ENCODE results near the gene FAM3C. TPM values are rescaled to one million over a fixed set of nuclear protein-coding genes. Genes with fewer than 3 reads are reported as not detected.

Gene FAM3C
- total RNA-seq, 1 experiment from 2014 or later = 30.3 TPM

DNA sequence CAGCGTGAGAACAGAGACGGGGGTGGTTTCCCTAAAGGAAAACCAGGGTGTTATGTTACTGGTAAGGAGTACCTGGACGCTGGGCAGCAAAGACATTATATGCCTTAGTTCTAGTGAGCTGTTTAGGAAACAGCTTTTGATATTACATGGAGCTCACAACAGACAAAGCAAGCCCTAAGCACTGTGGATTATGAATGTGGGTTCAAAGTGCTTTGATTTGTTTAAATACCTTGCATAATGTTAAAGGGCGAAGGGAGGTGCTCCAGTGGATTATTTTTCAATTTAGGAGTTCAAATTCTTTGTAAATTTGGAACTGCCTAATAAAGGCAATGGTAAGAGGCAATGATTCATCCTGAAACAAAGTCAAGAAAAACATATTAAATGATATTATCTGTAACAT is 53.5 kb downstream of the FAM3C start:
- DNase-seq = no peak
- Histone ChIP-seq H3K36me3 (replicated peaks; ENCODE audit: control insufficient read depth, insufficient read depth, low read length) (peaks cover 1% of the 10 kb centered on the region), H3K27me3 (ENCODE audit: control insufficient read depth, insufficient read depth, low read length) (no peaks in the 10 kb centered on the region), H3K4me3 (ENCODE audit: insufficient read depth, low read depth, low read length) (no peak overlapping the region)

DNA sequence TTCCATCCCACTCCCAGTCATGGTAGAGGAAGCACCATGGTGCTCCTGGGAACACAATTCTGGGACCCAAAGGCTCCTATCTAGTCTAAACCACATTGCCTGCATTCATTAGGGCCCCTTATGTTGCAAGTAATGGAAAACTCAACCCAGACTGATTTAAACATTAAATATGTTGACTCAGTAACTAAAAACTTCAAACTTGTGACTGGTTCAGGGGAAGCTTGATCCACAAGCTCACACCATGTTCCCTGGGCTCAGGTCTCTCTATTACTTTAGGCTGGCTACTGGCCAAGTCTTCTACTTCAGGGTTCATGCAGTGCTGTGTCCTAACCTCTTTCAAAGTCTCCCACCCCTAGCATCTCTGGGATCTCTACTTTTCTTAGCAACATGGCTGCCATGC is 54.2 kb downstream of the FAM3C start:
- Histone ChIP-seq H3K36me3 (replicated peaks; ENCODE audit: control insufficient read depth, insufficient read depth, low read length) (no peaks in the 10 kb centered on the region; the same call in 1 of the 2 replicates), H3K27me3 (ENCODE audit: control insufficient read depth, insufficient read depth, low read length) (no peaks in the 10 kb centered on the region), H3K4me3 (ENCODE audit: insufficient read depth, low read depth, low read length) (no peak overlapping the region)
- no peak for DNase-seq

DNA sequence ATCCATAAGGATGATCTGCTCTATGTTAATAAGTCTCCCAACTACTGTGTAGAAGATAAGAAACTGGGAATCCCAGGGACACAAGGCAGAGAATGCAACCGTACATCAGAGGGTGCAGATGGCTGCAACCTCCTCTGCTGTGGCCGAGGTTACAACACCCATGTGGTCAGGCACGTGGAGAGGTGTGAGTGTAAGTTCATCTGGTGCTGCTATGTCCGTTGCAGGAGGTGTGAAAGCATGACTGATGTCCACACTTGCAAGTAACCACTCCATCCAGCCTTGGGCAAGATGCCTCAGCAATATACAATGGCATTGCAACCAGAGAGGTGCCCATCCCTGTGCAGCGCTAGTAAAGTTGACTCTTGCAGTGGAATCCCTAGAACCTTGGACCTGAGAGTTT is 57.0 kb downstream of the FAM3C start:
- no peak for DNase-seq
- no peaks in the 10 kb centered on the region for H3K36me3 ChIP-seq (replicated peaks; ENCODE audit: control insufficient read depth, insufficient read depth, low read length)
- H3K4me3 ChIP-seq (ENCODE audit: insufficient read depth, low read depth, low read length) = no peak overlapping the region
- H3K27me3 ChIP-seq (ENCODE audit: control insufficient read depth, insufficient read depth, low read length) = no peaks in the 10 kb centered on the region

DNA sequence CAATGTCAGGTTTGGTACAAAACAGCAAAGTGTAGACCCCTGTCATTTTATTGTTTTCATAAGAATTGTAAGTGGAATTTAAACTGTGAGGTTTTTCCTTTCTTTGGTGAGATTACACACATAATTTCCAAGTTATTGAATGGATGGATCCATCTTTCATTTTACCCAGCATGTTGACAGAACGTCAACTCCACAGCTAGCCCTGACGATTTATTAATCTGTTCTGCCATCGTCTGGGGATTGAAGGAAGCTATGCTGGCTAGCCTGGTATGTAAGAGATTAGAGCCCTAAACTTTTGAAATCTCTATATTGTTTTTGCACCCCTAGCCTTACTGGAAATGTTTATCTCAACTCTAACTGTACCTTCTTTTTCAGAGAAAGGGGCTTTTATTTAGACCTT is 58.7 kb downstream of the FAM3C start:
- no peak overlapping the region for H3K4me3 ChIP-seq (ENCODE audit: insufficient read depth, low read depth, low read length)
- no peaks in the 10 kb centered on the region for H3K36me3 ChIP-seq (replicated peaks; ENCODE audit: control insufficient read depth, insufficient read depth, low read length)
- no peak for DNase-seq
- no peaks in the 10 kb centered on the region for H3K27me3 ChIP-seq (ENCODE audit: control insufficient read depth, insufficient read depth, low read length)

DNA sequence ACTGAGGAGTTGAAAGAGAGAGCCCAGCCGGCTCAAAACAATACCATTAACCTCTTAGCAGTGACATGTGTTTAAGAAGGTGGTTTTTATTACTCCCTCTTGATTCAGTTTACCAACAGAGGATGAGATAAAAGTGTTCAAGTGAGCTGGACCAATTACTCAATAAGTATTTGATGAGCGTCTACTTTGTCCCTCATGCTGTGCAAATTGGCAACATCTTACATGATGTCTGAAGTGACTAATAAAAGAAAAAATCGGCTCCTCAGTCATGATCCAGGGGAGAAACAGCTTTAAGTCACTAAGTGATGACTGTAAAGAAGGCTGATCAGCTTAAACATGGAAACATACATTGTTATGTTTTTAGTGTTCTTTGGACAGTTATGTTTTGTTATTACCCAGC is 59.5 kb downstream of the FAM3C start:
- Histone ChIP-seq H3K27me3 (ENCODE audit: control insufficient read depth, insufficient read depth, low read length) (peaks cover 2% of the 10 kb centered on the region), H3K4me3 (ENCODE audit: insufficient read depth, low read depth, low read length) (no peak overlapping the region), H3K36me3 (replicated peaks; ENCODE audit: control insufficient read depth, insufficient read depth, low read length) (no peaks in the 10 kb centered on the region)
- no peak for DNase-seq

DNA sequence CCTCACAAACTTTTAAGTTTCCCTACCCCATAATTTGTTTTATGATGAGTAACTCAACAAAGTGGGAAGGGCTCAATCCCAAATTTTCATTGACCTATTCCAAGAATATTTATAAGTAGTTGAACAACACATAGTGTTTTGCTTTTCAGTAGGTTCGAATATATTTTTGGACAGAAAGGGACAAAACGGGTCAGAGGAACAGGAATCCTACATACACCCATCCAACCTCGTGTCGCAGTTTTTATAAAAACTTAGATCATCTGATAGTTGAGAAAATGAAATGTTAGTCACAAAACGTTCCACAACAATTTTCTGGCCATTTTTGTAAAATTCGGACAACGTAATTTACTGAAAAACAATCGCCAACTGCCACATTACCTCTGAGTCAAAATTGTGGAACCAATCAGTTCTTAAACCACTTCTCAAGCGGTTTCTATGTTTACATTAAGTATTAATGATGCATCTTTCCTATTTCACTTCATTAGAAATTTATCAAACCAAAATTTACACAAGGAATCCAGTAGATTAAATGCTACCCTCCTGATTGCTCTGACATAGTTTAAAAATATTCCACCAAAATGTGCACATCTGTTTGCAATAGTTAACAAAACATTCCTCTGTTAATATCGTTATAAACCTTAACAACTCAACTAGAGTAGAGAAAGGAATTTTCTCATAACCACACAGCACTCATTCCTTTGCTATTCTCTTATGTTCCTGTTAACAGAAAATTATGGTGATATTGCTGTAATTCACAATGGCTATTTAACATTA is 61.0 kb downstream of the FAM3C start:
- no peak for DNase-seq
- Histone ChIP-seq H3K27me3 (ENCODE audit: control insufficient read depth, insufficient read depth, low read length) (peaks cover 17% of the 10 kb centered on the region), H3K36me3 (replicated peaks; ENCODE audit: control insufficient read depth, insufficient read depth, low read length) (no peaks in the 10 kb centered on the region), H3K4me3 (ENCODE audit: insufficient read depth, low read depth, low read length) (no peak overlapping the region)

- Histone ChIP-seq H3K36me3 (replicated peaks; ENCODE audit: control insufficient read depth, insufficient read depth, low read length) (no peaks in the 10 kb centered on the region), H3K4me3 (ENCODE audit: insufficient read depth, low read depth, low read length) (no peak overlapping the region), H3K27me3 (ENCODE audit: control insufficient read depth, insufficient read depth, low read length) (peaks cover 24% of the 10 kb centered on the region)
- DNase-seq = no peak
These were observed 61.7 kb downstream of the FAM3C start for GRCh38 chr7:121334376-121334775.

DNA sequence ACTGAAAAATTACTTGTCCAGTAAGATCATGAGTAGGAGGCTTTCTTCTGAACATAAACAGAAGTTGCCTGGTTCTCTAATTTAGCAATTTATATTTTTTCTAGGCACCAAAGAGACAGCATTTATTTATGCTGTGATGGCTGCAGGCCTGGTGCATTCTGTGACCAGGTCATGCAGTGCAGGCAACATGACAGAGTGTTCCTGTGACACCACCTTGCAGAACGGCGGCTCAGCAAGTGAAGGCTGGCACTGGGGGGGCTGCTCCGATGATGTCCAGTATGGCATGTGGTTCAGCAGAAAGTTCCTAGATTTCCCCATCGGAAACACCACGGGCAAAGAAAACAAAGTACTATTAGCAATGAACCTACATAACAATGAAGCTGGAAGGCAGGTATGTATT is 64.5 kb downstream of the FAM3C start:
- Histone ChIP-seq H3K27me3 (ENCODE audit: control insufficient read depth, insufficient read depth, low read length) (peaks cover 39% of the 10 kb centered on the region), H3K4me3 (ENCODE audit: insufficient read depth, low read depth, low read length) (no peak overlapping the region), H3K36me3 (replicated peaks; ENCODE audit: control insufficient read depth, insufficient read depth, low read length) (no peaks in the 10 kb centered on the region)
- DNase-seq = no peak

GRCh38 chr7:121331048-121331447 is 65.1 kb downstream of the FAM3C start:
- no peak for DNase-seq
- Histone ChIP-seq H3K36me3 (replicated peaks; ENCODE audit: control insufficient read depth, insufficient read depth, low read length) (no peaks in the 10 kb centered on the region), H3K27me3 (ENCODE audit: control insufficient read depth, insufficient read depth, low read length) (peaks cover 39% of the 10 kb centered on the region), H3K4me3 (ENCODE audit: insufficient read depth, low read depth, low read length) (no peak overlapping the region)

GRCh38 chr7:121330053-121330833 is 65.9 kb downstream of the FAM3C start:
- Histone ChIP-seq H3K27me3 (ENCODE audit: control insufficient read depth, insufficient read depth, low read length) (peaks cover 39% of the 10 kb centered on the region), H3K4me3 (ENCODE audit: insufficient read depth, low read depth, low read length) (peak overlapping the region; percentile 50), H3K36me3 (replicated peaks; ENCODE audit: control insufficient read depth, insufficient read depth, low read length) (no peaks in the 10 kb centered on the region)
- peak; percentile 58 for DNase-seq

- Histone ChIP-seq H3K36me3 (replicated peaks; ENCODE audit: control insufficient read depth, insufficient read depth, low read length) (no peaks in the 10 kb centered on the region), H3K4me3 (ENCODE audit: insufficient read depth, low read depth, low read length) (peak overlapping the region; percentile 50), H3K27me3 (ENCODE audit: control insufficient read depth, insufficient read depth, low read length) (peaks cover 39% of the 10 kb centered on the region)
- peak; percentile 73 for DNase-seq
These were observed 66.7 kb downstream of the FAM3C start for GRCh38 chr7:121329191-121330052.

- Histone ChIP-seq H3K4me3 (ENCODE audit: insufficient read depth, low read depth, low read length) (peak within 1 kb of the TSS; percentile 50), H3K27me3 (ENCODE audit: control insufficient read depth, insufficient read depth, low read length) (peaks cover 39% of the 10 kb centered on the region), H3K36me3 (replicated peaks; ENCODE audit: control insufficient read depth, insufficient read depth, low read length) (no peaks in the 10 kb centered on the region)
- DNase-seq = peak; percentile 91
These were observed 67.5 kb downstream of the FAM3C start, which contains the start of gene WNT16 for GRCh38 chr7:121328508-121329190. WNT16 (plus strand) TSS chr7:121329000; CDS start chr7:121329293, 293 bp downstream.

- H3K27me3 ChIP-seq (ENCODE audit: control insufficient read depth, insufficient read depth, low read length) = peaks cover 39% of the 10 kb centered on the region
- H3K4me3 ChIP-seq (ENCODE audit: insufficient read depth, low read depth, low read length) = no peak overlapping the region
- DNase-seq = no peak
- H3K36me3 ChIP-seq (replicated peaks; ENCODE audit: control insufficient read depth, insufficient read depth, low read length) = no peaks in the 10 kb centered on the region
These were observed 68.4 kb downstream of the FAM3C start for GRCh38 chr7:121327671-121328070.

All from H7 (cell line).